ENCODE results near the gene B4GALT4. TPM values are rescaled to one million over a fixed set of nuclear protein-coding genes. Genes with fewer than 3 reads are reported as not detected.
"Not testable (repeated sequence)": the region's sequence is repeated elsewhere in the genome, so short reads cannot be mapped to it uniquely, and the experiment has no call there.

B4GALT4 gene, protein sequence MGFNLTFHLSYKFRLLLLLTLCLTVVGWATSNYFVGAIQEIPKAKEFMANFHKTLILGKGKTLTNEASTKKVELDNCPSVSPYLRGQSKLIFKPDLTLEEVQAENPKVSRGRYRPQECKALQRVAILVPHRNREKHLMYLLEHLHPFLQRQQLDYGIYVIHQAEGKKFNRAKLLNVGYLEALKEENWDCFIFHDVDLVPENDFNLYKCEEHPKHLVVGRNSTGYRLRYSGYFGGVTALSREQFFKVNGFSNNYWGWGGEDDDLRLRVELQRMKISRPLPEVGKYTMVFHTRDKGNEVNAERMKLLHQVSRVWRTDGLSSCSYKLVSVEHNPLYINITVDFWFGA
- 10 to 100 TPM; 16.1 to 16.5 TPM for total RNA-seq

DNA sequence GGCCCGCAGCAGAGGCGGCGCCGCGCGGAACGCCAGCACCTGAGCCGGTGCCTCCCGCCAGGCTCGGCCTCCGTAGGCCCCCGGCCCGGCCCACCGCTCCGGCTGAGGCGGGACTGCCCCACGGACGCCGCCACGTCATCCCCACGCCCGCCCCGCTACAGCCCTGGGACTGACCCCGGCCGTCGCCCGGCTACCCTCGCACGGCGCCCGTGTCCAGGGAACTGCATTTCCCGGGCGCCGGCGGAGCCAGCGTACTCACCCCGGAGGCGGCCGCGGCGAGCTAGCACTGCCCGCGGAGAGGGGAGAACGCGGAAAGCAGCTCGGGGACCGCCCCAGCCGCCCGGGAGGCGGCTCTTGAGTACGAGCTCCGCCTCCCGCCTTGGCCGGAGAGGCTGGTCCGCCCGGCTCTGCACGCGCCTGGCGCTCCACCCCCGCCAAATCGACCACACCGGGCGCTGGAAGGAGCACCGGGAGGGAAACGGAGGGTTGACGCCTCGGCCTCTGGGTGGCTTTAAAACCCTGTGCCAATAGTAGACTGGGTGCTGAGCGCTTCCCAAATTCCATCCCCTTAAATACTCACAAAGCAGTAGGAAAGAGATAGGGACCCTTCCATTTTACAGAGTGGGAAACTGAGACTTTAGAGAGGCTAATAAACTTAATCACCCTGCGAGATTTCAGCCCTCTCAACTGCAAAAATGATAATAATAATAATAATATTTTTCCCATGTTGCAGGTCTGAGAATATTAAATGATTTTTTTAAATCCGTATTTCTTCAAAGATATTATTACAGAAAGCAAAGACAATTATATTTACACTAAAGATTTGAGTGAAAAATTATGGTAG is at the start of gene B4GALT4:
B4GALT4 (minus strand) TSS at position 288 of the 844 bp plus-strand sequence. CDS start 10,779 bp downstream, outside the sequence.
- no peaks in the 10 kb centered on the region for H3K27me3 Mint-ChIP-seq
- H3K36me3 Mint-ChIP-seq (ENCODE audit: low read depth): peaks cover 15% of the 10 kb centered on the region
- ChIA-PET CTCF (interaction anchor here (0.6 to 2.0 kb wide), 23 partner anchors 8 to 440 kb away, joined by 3 to 9 read pairs (median 4); partner anchors contain the start of genes ARHGAP31, COX17 and IGSF11), POLR2A (interaction anchor here (0.6 to 1.2 kb wide), 2 partner anchors 22 to 473 kb away, joined by 3 read pairs; no protein-coding TSS in a partner anchor)
- no peaks in the 10 kb centered on the region for H3K9me3 Mint-ChIP-seq
- peak; percentile 75 for DNase-seq
- peaks cover 41% of the 10 kb centered on the region for H3K4me1 Mint-ChIP-seq
- peak within 1 kb of the TSS; percentile 95 for H3K27ac Mint-ChIP-seq
- H3K4me3 Mint-ChIP-seq: peak within 1 kb of the TSS; percentile 86

DNA sequence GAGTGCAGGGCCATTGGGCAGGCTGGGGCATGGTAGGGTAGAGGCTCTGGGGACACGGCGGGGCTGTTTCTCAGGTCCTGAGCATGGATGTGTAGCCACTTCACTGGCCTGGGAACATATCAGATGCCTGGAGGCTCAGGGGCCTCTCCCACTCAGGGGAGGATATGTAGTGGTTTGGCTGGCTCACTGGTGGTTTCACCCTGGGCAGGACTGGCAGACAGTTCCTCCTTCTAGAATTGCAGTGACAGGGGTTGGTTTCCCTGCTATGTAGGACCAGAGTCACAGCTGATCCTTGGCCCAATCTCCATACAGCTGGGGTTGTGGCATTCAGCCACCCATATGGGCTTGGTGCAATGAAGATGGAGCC is 48.7 kb upstream of the B4GALT4 start:
- H3K27ac Mint-ChIP-seq: no peak overlapping the region
- peaks cover 27% of the 10 kb centered on the region for H3K9me3 Mint-ChIP-seq
- H3K36me3 Mint-ChIP-seq (ENCODE audit: low read depth): peaks cover 12% of the 10 kb centered on the region
- H3K4me3 Mint-ChIP-seq: no peak overlapping the region
- POLR2A ChIA-PET: no interaction called here
- CTCF ChIA-PET: no interaction called here
- no peak for DNase-seq
- peaks cover 35% of the 10 kb centered on the region for H3K27me3 Mint-ChIP-seq
- H3K4me1 Mint-ChIP-seq: peaks cover 19% of the 10 kb centered on the region

DNA sequence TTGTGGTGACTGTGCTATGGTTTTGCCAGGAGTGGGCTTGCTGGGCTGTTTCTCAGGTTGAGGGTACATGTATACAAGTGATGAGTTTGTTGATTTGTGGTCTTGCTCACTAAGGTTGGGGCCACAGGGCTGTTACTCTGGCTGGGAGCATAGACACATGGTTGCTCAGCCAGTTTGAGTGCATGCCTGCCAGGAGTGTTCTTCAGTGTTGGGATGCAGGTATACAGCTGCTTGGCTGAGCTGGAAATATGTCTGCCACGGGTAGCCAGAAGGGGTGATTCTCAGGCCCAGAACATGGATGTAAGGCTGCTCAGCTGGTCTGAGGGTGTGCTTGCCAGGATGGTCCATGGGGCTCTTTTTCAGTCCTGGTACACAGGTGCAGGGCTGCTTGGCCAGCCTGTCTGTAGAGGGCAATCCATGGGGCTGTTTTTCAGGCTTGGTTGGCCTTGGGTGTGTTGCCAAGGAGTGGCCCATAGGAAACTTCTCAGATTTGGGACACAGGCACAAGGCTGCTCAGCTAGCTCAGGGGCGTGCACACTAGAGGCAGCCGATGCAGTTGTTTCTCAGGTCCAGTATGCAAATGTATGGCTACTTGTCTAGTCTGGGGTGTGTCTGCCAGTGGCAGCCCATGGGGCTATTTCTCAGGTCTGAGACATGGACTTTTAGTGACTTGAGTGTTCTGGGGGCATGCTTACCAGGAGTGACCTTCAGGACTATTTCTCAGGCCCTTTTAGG is 48.2 kb upstream of the B4GALT4 start:
- peaks cover 16% of the 10 kb centered on the region for H3K4me1 Mint-ChIP-seq
- peaks cover 35% of the 10 kb centered on the region for H3K27me3 Mint-ChIP-seq
- H3K4me3 Mint-ChIP-seq: no peak overlapping the region
- H3K9me3 Mint-ChIP-seq: peaks cover 28% of the 10 kb centered on the region
- CTCF ChIA-PET: interaction anchor here (0.6 kb wide), 1 partner anchor 461 kb away, joined by 4 read pairs; no protein-coding TSS in a partner anchor
- peaks cover 12% of the 10 kb centered on the region for H3K36me3 Mint-ChIP-seq (ENCODE audit: low read depth)
- no peak overlapping the region for H3K27ac Mint-ChIP-seq
- no peak for DNase-seq
- POLR2A ChIA-PET: no interaction called here

DNA sequence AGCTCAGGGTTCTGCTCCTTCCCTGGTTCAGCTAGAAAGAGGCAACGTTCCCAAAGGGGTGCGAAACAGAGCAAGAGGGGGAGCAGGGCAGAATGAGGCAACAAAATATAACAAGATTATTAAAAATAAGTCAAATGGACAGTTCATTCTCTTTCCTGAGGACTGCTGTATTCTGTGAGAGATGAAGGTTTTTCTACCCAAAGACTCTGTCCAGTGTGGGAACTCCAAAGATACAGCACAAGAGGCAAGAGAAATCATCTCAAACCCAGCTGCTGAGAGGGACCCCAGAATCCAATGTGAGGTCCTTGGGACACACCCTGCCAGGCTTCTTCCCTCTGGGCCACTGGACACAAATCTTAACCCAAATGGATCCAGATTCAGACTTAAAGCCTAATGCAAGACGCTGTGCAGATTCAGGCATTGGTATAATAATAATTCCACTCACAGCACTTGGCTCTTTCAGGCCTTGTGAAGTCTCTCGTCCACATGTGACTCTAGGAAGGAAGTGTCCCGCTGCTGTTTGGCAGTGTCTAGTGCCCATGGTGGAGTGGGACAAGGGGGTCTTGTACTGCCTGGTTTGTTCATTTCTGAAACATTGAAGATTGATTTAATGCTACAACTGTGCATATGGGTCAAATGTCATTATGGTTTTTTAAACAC is 39.0 kb upstream of the B4GALT4 start:
- peaks cover 1% of the 10 kb centered on the region for H3K4me1 Mint-ChIP-seq
- H3K27me3 Mint-ChIP-seq: no peaks in the 10 kb centered on the region
- H3K9me3 Mint-ChIP-seq: peaks cover 16% of the 10 kb centered on the region
- CTCF ChIA-PET: interaction anchor here (0.7 to 1.6 kb wide), 2 partner anchors 38 to 63 kb away, joined by 3 to 4 read pairs; no protein-coding TSS in a partner anchor
- H3K4me3 Mint-ChIP-seq: no peak overlapping the region
- peaks cover 11% of the 10 kb centered on the region for H3K36me3 Mint-ChIP-seq (ENCODE audit: low read depth)
- no peak for DNase-seq
- H3K27ac Mint-ChIP-seq: no peak overlapping the region
- POLR2A ChIA-PET: no interaction called here

DNA sequence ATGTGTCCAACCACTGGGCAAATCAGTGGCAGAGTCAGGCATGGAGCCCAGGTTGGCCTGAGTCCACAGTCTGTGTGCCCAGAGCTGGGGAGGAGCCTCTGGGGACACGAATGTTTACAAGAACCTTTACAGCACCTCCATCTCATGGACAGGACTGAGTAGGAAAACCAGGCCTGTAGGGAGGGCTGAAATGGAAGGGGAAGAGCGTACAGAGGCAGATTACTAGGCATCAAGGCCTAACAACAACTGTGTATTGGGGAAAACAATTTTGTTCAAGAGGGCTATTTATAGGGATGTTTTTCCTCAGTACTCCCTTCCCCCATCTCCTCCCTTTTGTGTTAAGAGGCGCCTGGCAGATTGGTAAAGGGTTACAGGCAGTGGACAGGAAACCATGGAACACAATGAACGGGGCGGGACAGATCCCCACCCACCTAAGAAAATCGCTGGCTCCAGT is 38.5 kb upstream of the B4GALT4 start:
- ChIA-PET CTCF (interaction anchor here (1.6 kb wide), 1 partner anchor 38 kb away, joined by 4 read pairs; no protein-coding TSS in a partner anchor), POLR2A (no interaction called here)
- Mint-ChIP-seq H3K36me3 (ENCODE audit: low read depth) (peaks cover 11% of the 10 kb centered on the region), H3K27me3 (no peaks in the 10 kb centered on the region), H3K9me3 (peaks cover 16% of the 10 kb centered on the region), H3K4me3 (no peak overlapping the region), H3K27ac (no peak overlapping the region), H3K4me1 (peaks cover 1% of the 10 kb centered on the region)
- DNase-seq: no peak

DNA sequence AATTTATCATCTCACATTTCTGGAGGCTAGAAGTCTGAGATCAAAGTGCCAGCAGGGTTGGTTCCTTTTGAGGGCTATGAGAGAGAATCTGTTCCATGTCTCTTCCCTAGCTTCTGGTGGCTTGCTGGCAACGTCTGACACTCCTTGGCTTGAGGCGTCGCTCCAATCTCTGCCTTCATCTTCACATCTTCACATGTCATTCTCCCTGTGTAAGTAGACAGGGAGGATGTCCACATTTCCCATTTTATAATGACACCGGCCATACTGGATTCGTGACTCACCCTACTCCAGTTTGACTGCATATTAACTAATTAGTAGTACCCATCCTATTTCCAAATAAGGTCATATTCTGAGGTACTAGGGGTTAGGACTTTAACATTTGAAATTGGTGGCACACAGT is 36.0 kb upstream of the B4GALT4 start:
- Mint-ChIP-seq H3K4me1 (peaks cover 1% of the 10 kb centered on the region), H3K36me3 (ENCODE audit: low read depth) (peaks cover 3% of the 10 kb centered on the region), H3K27me3 (peaks cover 11% of the 10 kb centered on the region), H3K27ac (no peak overlapping the region), H3K4me3 (no peak overlapping the region), H3K9me3 (peaks cover 2% of the 10 kb centered on the region)
- POLR2A ChIA-PET: no interaction called here
- no peak for DNase-seq
- CTCF ChIA-PET: interaction anchor here (0.6 to 0.9 kb wide), 2 partner anchors 172 to 258 kb away, joined by 3 read pairs; no protein-coding TSS in a partner anchor

DNA sequence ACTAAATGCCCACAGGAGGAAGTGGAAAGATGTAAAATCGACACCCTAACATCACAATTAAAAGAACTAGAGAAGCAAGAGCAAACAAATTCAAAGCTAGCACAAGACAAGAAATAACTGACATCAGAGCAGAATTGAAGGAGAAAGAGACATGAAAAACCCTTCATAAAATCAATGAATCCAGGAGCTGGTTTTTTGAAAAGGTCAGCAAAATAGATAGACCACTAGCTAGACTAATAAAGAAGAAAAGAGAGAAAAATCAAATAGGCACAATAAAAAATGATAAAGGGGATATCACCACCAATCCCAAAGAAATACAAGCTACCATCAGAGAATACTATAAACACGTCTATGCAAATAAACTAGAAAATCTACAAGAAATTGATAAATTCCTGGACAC is 29.5 kb upstream of the B4GALT4 start:
- H3K4me1 Mint-ChIP-seq; H3K27ac Mint-ChIP-seq; DNase-seq; POLR2A ChIA-PET; H3K4me3 Mint-ChIP-seq; H3K9me3 Mint-ChIP-seq; H3K36me3 Mint-ChIP-seq (ENCODE audit: low read depth): not testable (repeated sequence)
- H3K27me3 Mint-ChIP-seq: peaks cover 28% of the 10 kb centered on the region
- CTCF ChIA-PET: interaction anchor here (0.6 kb wide), 1 partner anchor 40 kb away, joined by 3 read pairs; no protein-coding TSS in a partner anchor

DNA sequence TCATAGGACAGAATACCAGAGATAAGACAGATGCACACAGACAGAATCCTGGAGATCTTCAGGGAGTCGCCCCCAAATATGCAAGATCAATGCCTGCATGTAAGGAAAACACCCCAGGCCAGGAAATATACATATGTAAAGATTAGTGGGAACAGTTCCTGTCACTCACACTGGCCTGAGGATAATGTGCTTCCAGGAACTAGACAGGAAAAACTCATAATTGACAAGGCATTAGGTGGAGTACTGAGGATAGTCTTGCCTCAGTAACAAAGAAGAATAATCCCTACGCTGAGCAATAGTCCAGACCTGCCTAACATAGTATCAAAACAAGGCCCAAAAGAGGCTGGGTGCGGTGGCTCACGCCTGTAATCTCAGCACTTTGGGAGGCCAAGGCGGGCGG is 20.4 kb upstream of the B4GALT4 start:
- no peaks in the 10 kb centered on the region for H3K36me3 Mint-ChIP-seq (ENCODE audit: low read depth)
- H3K9me3 Mint-ChIP-seq: no peaks in the 10 kb centered on the region
- no peak for DNase-seq
- no peak overlapping the region for H3K4me3 Mint-ChIP-seq
- POLR2A ChIA-PET: no interaction called here
- CTCF ChIA-PET: no interaction called here
- H3K4me1 Mint-ChIP-seq: peaks cover 3% of the 10 kb centered on the region
- H3K27me3 Mint-ChIP-seq: peaks cover 3% of the 10 kb centered on the region
- no peak overlapping the region for H3K27ac Mint-ChIP-seq

DNA sequence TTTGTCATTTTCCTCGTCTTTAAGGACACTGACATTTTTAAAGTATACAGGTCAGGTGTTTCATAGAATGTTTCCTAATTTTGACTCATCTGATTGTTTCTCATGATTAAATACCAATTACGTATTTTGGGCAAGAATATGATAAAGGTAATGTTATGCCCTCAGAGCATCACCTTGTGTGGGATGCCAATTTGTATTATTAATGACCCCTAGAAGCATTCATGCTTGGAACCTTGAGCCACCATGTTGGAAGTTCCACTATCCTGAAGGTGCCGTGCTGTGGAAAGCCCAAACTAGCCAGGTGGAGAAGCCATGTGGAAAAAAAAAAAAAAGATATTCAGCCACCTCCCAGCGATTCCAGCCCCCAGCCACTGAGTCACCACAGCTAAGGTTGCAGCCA is 19.1 kb upstream of the B4GALT4 start:
- H3K27ac Mint-ChIP-seq: no peak overlapping the region
- H3K27me3 Mint-ChIP-seq: peaks cover 3% of the 10 kb centered on the region
- DNase-seq: no peak
- no peaks in the 10 kb centered on the region for H3K36me3 Mint-ChIP-seq (ENCODE audit: low read depth)
- ChIA-PET POLR2A (no interaction called here), CTCF (interaction anchor here (1.1 kb wide), 1 partner anchor 88 kb away, joined by 3 read pairs; no protein-coding TSS in a partner anchor)
- no peak overlapping the region for H3K4me3 Mint-ChIP-seq
- no peaks in the 10 kb centered on the region for H3K9me3 Mint-ChIP-seq
- H3K4me1 Mint-ChIP-seq: peaks cover 3% of the 10 kb centered on the region

DNA sequence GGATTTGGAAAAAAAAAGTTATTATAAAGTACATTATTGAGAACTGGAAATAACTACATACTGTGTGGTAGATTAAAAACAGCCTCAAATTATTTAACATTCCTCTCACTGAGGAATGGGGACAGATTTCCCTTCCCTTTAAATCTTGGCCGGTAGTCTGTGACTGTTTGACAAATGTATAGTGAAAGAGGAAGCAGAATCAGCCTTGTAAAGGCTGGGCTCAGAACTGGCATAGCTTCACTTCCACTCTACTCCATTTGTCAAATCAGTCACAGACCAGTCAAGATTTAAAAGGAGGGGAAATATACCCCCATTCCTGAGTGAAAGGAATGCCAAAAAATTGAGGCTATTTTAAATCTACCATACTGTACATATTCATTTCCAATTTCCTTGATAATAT is 18.2 kb upstream of the B4GALT4 start:
- Mint-ChIP-seq H3K27me3 (peaks cover 3% of the 10 kb centered on the region), H3K9me3 (no peaks in the 10 kb centered on the region), H3K36me3 (ENCODE audit: low read depth) (no peaks in the 10 kb centered on the region), H3K4me1 (peaks cover 3% of the 10 kb centered on the region), H3K4me3 (no peak overlapping the region), H3K27ac (no peak overlapping the region)
- CTCF ChIA-PET: interaction anchor here (0.8 to 1.5 kb wide), 3 partner anchors 9 to 18 kb away, joined by 3 to 8 read pairs (median 4); partner anchors contain the start of gene B4GALT4
- POLR2A ChIA-PET: no interaction called here
- no peak for DNase-seq

DNA sequence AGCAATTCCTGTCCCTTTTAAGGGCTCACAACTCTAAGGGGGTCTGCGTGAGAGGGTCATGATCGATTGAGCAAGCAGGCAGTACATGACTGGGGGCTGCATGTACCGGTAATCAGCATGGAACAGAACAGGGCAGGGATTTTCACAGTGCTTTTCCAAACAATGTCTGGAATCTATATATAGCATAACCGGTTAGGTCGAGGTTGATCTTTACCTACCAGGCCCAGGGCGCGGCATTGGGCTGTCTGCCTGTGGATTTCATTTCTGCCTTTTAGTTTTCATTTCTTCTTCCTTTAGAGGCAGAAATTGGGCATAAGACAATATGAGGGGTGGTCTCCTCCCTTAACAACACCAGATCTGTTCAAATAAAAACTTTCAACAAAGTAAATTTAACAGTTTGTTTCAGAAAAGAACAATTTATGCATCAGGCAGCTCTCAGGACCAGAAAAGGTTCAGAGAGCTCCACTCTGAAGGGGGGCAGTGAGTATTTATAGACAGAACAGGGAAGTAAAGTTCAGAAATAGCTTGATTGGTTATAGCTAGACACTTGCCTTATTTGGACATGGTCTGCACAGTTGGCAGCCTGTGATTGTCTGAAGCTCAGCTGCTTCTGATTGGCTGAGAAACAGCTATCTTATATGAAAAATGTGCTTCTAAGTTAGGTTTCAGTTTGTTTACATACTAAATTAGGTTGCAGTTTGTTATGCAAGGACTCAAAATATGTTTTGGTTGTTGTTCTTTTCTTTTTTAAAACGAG is 17.2 kb upstream of the B4GALT4 start:
- H3K9me3 Mint-ChIP-seq: no peaks in the 10 kb centered on the region
- no peaks in the 10 kb centered on the region for H3K36me3 Mint-ChIP-seq (ENCODE audit: low read depth)
- POLR2A ChIA-PET: no interaction called here
- DNase-seq: no peak
- H3K4me3 Mint-ChIP-seq: no peak overlapping the region
- no peak overlapping the region for H3K27ac Mint-ChIP-seq
- H3K27me3 Mint-ChIP-seq: no peaks in the 10 kb centered on the region
- CTCF ChIA-PET: interaction anchor here (0.7 to 1.5 kb wide), 5 partner anchors 9 to 1927 kb away, joined by 3 to 8 read pairs (median 4); partner anchors contain the start of gene B4GALT4
- peaks cover 3% of the 10 kb centered on the region for H3K4me1 Mint-ChIP-seq

All from activated CD4-positive, alpha-beta T cell treated with anti-CD3 and anti-CD28 coated beads, Interleukin-2, amount 10 ng/mL, durations not matched to agents 7 days and 5 days (primary cell).